Measurements from ENCODE around the gene RNF167.

Gene RNF167

DNA sequence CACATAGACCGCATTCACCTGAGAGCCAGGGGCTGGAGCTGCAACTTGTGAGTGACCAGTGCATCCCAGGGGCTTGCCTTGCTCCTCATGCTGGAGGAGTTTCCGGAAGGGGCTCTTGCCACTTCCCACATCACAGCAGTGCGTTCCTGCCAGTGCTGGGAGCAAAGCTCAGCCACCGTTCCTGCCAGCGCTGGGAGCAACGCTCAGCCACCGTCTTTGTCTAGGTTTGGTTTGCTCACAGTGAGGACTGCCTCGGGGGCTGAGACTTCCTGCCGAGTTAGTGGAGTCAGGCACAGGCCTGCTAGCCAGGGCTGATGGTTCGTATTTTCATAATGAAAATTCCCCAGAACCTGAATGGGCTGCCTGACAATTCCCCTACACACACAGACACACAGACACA is 31.8 kb upstream of the RNF167 start:
- no peak for TF ChIP-seq CREB1 (IDR thresholded peaks at IDR 0.05; ENCODE audit: low read depth)
- TF ChIP-seq, protein P1, sequence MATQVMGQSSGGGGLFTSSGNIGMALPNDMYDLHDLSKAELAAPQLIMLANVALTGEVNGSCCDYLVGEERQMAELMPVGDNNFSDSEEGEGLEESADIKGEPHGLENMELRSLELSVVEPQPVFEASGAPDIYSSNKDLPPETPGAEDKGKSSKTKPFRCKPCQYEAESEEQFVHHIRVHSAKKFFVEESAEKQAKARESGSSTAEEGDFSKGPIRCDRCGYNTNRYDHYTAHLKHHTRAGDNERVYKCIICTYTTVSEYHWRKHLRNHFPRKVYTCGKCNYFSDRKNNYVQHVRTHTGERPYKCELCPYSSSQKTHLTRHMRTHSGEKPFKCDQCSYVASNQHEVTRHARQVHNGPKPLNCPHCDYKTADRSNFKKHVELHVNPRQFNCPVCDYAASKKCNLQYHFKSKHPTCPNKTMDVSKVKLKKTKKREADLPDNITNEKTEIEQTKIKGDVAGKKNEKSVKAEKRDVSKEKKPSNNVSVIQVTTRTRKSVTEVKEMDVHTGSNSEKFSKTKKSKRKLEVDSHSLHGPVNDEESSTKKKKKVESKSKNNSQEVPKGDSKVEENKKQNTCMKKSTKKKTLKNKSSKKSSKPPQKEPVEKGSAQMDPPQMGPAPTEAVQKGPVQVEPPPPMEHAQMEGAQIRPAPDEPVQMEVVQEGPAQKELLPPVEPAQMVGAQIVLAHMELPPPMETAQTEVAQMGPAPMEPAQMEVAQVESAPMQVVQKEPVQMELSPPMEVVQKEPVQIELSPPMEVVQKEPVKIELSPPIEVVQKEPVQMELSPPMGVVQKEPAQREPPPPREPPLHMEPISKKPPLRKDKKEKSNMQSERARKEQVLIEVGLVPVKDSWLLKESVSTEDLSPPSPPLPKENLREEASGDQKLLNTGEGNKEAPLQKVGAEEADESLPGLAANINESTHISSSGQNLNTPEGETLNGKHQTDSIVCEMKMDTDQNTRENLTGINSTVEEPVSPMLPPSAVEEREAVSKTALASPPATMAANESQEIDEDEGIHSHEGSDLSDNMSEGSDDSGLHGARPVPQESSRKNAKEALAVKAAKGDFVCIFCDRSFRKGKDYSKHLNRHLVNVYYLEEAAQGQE (IDR thresholded peaks at IDR 0.05; ENCODE audit: low read depth) = no peak

DNA sequence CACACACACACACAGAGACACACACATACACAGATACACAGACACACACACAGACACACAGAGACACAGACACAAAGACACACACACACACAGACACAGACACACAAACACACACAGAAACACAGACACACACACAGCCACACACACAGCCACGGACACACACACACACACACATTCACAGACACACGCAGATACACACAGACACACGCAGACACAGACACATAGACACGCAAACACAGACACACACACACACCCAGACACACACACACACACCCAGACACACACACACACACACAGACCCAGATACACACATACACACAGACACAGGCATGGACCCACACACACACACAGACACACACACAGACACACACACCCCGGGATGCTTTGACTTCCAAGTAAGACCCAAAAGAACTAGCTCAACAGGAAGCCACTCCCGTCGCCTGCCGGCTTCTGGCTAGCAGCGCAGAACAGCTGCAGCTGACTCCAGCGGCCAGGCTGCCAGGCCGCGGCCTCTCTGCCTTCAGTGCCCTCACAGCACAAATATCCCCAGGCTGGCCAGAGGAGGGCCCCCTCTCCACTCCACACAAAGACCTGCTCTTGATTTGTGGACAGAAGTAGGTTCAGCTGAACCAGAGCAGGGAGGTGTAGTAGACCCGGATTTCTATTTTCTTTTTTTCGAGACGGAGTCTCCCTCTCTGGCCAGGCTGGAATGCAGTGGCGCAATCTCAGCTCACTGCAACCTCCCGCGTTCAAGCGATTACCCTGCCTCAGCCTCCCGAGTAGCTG is 31.2 kb upstream of the RNF167 start:
- TF ChIP-seq NFIC (IDR thresholded peaks at IDR 0.05) (no peak), CEBPB (IDR thresholded peaks at IDR 0.05) (peak; percentile 79), TEAD4 (IDR thresholded peaks at IDR 0.05) (0 out of 2 replicates have a peak, but pooled peaks have one; percentile 29), RAD21 (IDR thresholded peaks at IDR 0.05; ENCODE audit: low read depth) (peak; percentile 88)

DNA sequence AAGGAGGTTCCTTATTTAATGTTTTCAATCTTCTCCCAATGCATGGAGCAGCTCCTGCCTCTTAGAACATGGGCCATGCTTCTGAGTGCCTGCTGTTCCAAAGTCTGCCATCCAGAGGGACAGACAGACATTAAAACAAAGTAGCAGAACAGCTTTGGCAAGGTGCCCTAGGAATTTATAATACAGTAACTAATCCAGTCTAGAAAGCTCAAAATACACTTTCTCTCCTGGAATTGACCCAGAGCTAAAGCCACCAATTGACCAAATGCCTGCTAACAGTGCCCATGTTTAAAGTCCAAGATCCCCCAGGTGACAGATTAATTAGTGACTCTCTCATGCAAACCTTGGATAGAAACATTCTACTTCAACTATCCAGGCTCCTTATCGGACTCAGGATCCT is 26.1 kb upstream of the RNF167 start:
- TF ChIP-seq NFIC (IDR thresholded peaks at IDR 0.05) (peak; percentile 47), TEAD4 (IDR thresholded peaks at IDR 0.05) (no peak; the same call in 1 of the 2 replicates), CEBPB (IDR thresholded peaks at IDR 0.05) (no peak)
- TF ChIP-seq, protein P1 (IDR thresholded peaks at IDR 0.05; ENCODE audit: low read depth) = no peak

DNA sequence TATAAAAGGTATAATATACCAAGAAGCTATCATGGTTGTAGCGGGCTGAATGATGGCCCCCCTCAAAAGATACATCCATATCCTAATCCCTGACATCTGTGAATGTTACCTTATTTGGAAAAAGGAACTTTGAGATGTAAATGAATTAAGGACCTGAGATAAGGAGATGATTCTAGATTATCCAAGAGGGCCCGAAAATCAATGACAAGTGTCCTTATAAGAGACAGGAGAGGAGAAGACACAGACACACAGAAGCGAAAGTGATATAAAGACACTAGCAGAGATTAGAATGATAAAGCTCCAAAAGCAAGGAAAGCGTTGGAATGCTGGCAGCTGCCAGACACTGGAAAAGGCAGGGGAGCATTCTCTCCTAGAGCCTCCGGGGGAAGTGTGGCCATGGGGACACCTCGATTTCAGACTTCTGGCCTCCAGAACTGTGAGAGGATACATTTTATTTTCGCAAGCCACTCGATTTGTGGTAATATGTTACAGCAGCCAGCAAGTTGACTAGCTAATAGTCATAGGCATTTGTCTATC is 20.5 kb upstream of the RNF167 start:
- no peak for TF ChIP-seq TEAD4 (IDR thresholded peaks at IDR 0.05)

DNA sequence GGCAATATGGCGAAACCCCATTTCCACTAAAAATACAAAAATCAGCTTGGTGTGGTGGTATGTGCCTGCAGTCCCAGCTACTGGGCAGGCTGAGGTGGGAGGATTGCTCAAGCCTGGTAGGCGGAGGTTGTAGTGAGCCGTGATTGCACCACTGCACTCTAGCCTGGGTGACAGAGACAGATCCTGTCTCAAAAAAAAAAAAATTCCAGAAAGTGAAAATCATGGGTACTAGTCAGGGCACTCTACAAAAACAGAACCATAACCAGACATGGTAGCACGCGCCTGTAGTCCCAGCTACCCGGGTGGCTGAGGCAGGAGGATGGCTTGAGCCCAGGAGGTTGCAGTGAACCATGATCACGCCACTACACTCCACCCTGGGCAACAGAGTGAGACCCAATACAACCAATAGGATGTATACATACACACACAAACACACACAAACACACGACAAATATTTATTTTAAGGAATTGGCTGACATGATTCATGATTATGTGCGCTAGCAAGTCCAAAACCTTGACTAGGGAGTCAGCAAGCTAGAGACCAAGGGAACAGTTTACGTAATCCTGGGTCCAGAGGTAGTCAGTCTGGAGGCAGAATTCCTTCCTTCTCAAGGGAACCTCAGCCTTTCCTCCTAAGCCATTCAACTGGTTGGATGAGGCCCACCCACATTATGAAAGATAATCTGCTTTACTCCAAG is 19.6 kb upstream of the RNF167 start:
- no peak for TF ChIP-seq TEAD4 (IDR thresholded peaks at IDR 0.05)
- no peak for TF ChIP-seq FOXM1 (IDR thresholded peaks at IDR 0.05; ENCODE audit: borderline replicate concordance, low read depth)
- no peak for TF ChIP-seq TCF12 (IDR thresholded peaks at IDR 0.05; ENCODE audit: low read depth)
- no peak for TF ChIP-seq TAF1 (IDR thresholded peaks at IDR 0.05; ENCODE audit: low read depth)
- TF ChIP-seq, protein P2, sequence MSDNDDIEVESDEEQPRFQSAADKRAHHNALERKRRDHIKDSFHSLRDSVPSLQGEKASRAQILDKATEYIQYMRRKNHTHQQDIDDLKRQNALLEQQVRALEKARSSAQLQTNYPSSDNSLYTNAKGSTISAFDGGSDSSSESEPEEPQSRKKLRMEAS (IDR thresholded peaks at IDR 0.05) = no peak
- TF ChIP-seq ZBTB7A (IDR thresholded peaks at IDR 0.05; ENCODE audit: low read depth) = no peak
- TF ChIP-seq EGR1 (IDR thresholded peaks at IDR 0.05) = no peak
- TF ChIP-seq YY1 (IDR thresholded peaks at IDR 0.05; ENCODE audit: low read depth) = no peak
- no peak for TF ChIP-seq CREB1 (IDR thresholded peaks at IDR 0.05; ENCODE audit: low read depth)
- TF ChIP-seq CEBPB (IDR thresholded peaks at IDR 0.05) = no peak

DNA sequence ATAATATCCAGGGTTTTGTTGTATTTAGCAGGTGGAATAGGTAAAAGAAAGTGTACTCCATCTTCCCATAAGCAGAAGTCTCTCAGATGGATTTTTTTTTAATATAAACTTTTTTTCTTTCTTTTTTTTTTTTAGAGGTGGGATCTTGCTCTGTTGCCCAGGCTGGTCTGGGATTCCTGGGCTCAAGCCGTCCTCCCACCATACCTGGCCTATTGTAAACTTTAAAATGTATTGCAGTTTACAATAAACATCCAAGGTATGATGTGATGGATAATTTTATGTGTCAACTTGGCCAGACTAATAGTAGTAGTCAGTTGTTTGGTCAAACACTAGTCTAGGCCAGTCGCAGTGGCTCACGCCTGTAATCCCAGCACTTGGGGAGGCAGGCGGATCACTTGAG is 18.7 kb upstream of the RNF167 start:
- TF ChIP-seq ZBTB7A (IDR thresholded peaks at IDR 0.05; ENCODE audit: low read depth) = no peak
- no peak for TF ChIP-seq RAD21 (IDR thresholded peaks at IDR 0.05; ENCODE audit: low read depth)
- TF ChIP-seq TAF1 (IDR thresholded peaks at IDR 0.05; ENCODE audit: low read depth) = no peak
- TF ChIP-seq EP300 (IDR thresholded peaks at IDR 0.05; ENCODE audit: borderline replicate concordance) = no peak
- TF ChIP-seq, protein P1 (IDR thresholded peaks at IDR 0.05; ENCODE audit: low read depth) = no peak
- TF ChIP-seq TEAD4 (IDR thresholded peaks at IDR 0.05) = no peak
- no peak for TF ChIP-seq EGR1 (IDR thresholded peaks at IDR 0.05)
- no peak for TF ChIP-seq TCF12 (IDR thresholded peaks at IDR 0.05; ENCODE audit: low read depth)
- TF ChIP-seq, protein P3, sequence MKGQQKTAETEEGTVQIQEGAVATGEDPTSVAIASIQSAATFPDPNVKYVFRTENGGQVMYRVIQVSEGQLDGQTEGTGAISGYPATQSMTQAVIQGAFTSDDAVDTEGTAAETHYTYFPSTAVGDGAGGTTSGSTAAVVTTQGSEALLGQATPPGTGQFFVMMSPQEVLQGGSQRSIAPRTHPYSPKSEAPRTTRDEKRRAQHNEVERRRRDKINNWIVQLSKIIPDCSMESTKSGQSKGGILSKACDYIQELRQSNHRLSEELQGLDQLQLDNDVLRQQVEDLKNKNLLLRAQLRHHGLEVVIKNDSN (IDR thresholded peaks at IDR 0.05) = no peak
- no peak for TF ChIP-seq CEBPB (IDR thresholded peaks at IDR 0.05)
- TF ChIP-seq, protein P2 (IDR thresholded peaks at IDR 0.05) = no peak
- no peak for TF ChIP-seq FOXM1 (IDR thresholded peaks at IDR 0.05; ENCODE audit: borderline replicate concordance, low read depth)
- TF ChIP-seq NFIC (IDR thresholded peaks at IDR 0.05) = no peak
- TF ChIP-seq CREB1 (IDR thresholded peaks at IDR 0.05; ENCODE audit: low read depth) = no peak
